Adrenal gland (tissue), 5 donors: ENCODE measurements around the gene LAMC3.

Experiments used
- POLR2A ChIP-seq, 2 donors: fragments of 450-650 bp; IDR thresholded peaks; one replicate each; pipeline ENCODE4 v1.6.1; 2017; ENCODE audit warnings: antibody characterized with exemption in 2 of 2, mild to moderate bottlenecking in 2 of 2, moderate library complexity in 1 of 2
- TF ChIP-seq, protein P1 (sequence below), 6 experiments: fragments of 450-650 bp in 4 of 6; fragments of 200-600 bp in 2 of 6; sonication (generic) in 1 of 6; IDR thresholded peaks; 1 replicate in 5 of 6; 2 replicates in 1 of 6; pipeline versions ENCODE4 v1.5.1 to v1.8.0; 2016 to 2021; ENCODE audit warnings: antibody characterized with exemption in 6 of 6, mild to moderate bottlenecking in 2 of 6, moderate library complexity in 1 of 6
- donor health status: DM: no; HTN: no; CAD: no.

DNA sequence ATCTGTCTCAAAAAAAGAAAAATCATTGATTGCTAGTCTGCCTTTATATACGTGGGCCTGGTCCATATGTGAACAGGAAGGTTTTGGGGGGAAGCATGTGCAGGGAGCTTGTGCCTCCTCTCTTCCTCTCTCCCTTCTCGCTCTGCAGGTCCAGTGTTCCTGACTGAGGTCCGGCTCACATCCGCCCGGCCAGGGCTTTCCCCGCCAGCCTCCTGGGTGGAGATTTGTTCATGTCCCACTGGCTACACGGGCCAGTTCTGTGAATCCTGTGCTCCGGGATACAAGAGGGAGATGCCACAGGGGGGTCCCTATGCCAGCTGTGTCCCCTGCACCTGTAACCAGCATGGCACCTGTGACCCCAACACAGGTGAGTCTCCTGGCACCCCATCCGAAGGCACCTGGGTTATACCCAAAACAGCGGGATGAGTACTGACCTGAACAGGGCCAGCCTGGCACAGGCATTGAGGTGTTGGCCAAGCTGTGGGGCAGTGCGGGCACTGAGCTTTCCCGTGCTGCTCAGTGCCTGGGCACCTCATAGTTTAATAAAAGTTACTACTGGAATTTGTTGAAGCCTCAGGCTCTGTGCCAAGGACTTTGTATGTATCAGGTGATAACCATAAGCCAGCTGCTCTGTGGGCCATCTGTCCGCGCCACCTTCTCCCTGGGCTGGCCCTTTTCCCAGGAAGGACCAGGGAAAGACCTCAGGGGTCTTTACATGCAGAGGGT lies 48.0 kb downstream of the LAMC3 start:
- TF ChIP-seq, protein P1, sequence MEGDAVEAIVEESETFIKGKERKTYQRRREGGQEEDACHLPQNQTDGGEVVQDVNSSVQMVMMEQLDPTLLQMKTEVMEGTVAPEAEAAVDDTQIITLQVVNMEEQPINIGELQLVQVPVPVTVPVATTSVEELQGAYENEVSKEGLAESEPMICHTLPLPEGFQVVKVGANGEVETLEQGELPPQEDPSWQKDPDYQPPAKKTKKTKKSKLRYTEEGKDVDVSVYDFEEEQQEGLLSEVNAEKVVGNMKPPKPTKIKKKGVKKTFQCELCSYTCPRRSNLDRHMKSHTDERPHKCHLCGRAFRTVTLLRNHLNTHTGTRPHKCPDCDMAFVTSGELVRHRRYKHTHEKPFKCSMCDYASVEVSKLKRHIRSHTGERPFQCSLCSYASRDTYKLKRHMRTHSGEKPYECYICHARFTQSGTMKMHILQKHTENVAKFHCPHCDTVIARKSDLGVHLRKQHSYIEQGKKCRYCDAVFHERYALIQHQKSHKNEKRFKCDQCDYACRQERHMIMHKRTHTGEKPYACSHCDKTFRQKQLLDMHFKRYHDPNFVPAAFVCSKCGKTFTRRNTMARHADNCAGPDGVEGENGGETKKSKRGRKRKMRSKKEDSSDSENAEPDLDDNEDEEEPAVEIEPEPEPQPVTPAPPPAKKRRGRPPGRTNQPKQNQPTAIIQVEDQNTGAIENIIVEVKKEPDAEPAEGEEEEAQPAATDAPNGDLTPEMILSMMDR (IDR thresholded peaks at IDR 0.05), result no peak
- TF ChIP-seq POLR2A (IDR thresholded peaks at IDR 0.05), result no peak
